C1 segment of cervical spinal cord (tissue), 14 donors: ENCODE data around the gene UCHL3.

Source experiments
- DNase-seq, 14 donors: peaks; one replicate each; lab custom pipeline; 2025; lab: John Stamatoyannopoulos, UW

Gene UCHL3

GRCh38 chr13:75547917-75548316 is 1.7 kb upstream of the UCHL3 start:
- DNase-seq = peak in 1 of 14 donors; percentile 9

GRCh38 chr13:75550159-75550567 is 572 bp downstream of the UCHL3 start:
- no peak for DNase-seq

- no peak for DNase-seq
Measured at GRCh38 chr13:75554464-75554863, 4.9 kb downstream of the UCHL3 start.

GRCh38 chr13:75554981-75555380 is 5.4 kb downstream of the UCHL3 start:
- DNase-seq = no peak

GRCh38 chr13:75555836-75556235 is 6.2 kb downstream of the UCHL3 start:
- no peak for DNase-seq

GRCh38 chr13:75556961-75557360 is 7.4 kb downstream of the UCHL3 start:
- no peak for DNase-seq

- DNase-seq = no peak
Measured at GRCh38 chr13:75558145-75558840, 8.7 kb downstream of the UCHL3 start.

- DNase-seq = no peak
Measured at GRCh38 chr13:75566658-75567057, 17.1 kb downstream of the UCHL3 start.

- no peak for DNase-seq
Measured at GRCh38 chr13:75569576-75569975, 20.0 kb downstream of the UCHL3 start.

GRCh38 chr13:75579529-75579928 is 29.9 kb downstream of the UCHL3 start:
- no peak for DNase-seq

GRCh38 chr13:75581874-75582640 is 32.5 kb downstream of the UCHL3 start:
- no peak for DNase-seq

GRCh38 chr13:75583091-75583490 is 33.5 kb downstream of the UCHL3 start:
- DNase-seq = no peak

- no peak for DNase-seq
Measured at GRCh38 chr13:75585153-75585552, 35.6 kb downstream of the UCHL3 start.

- DNase-seq = no peak
Measured at GRCh38 chr13:75587679-75588078, 38.1 kb downstream of the UCHL3 start.

GRCh38 chr13:75596657-75597182 is 47.1 kb downstream of the UCHL3 start:
- DNase-seq = no peak

GRCh38 chr13:75600371-75600770 is 50.8 kb downstream of the UCHL3 start:
- DNase-seq = no peak

- no peak for DNase-seq
Measured at GRCh38 chr13:75603038-75603437, 53.4 kb downstream of the UCHL3 start.

- no peak for DNase-seq
Measured at GRCh38 chr13:75607447-75607846, 57.9 kb downstream of the UCHL3 start.

GRCh38 chr13:75610466-75610865 is 60.9 kb downstream of the UCHL3 start:
- DNase-seq = no peak

- DNase-seq = no peak
Measured at GRCh38 chr13:75612354-75612753, 62.8 kb downstream of the UCHL3 start.

- DNase-seq = no peak
Measured at GRCh38 chr13:75617230-75617629, 67.6 kb downstream of the UCHL3 start.

GRCh38 chr13:75618308-75618707 is 68.7 kb downstream of the UCHL3 start:
- no peak for DNase-seq

GRCh38 chr13:75620020-75620419 is 70.4 kb downstream of the UCHL3 start:
- DNase-seq = no peak
